Measurements from ENCODE around the gene HOXA9. TPM values are rescaled to one million over a fixed set of nuclear protein-coding genes. Genes with fewer than 3 reads are reported as not detected.

HOXA9 gene
- polyA plus RNA-seq, 3 donors: 0.55 to 1.9 (median 1.2) TPM

DNA sequence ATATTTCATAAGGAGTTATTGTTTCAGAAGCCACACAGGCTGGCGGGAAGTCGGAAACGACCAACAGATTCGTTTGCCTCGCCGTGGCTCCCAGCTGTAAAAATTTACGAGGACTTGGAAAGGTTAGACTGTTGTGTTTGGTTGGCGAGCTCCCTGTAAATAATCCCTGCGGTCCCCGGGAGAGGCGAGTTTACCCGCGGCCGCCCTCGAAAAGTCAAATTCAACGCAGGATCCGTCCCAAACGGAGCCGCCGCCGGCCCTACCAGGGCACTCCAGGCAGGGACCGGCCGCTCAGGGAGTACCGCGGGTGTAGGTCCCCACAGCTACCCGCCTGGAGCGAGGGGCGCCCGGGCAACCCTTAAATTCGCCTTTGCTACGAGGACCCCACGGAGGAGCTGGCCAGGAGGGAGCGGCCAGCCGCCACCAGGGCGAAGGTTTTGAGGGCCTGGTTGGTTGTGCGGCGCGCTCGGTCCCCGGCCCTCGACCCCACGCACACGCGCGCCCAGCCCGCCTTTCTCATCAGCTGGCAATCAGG, 726 bp upstream of the HOXA9 start:
- DNase-seq: no peak
- Histone ChIP-seq H3K4me1 (ENCODE audit: control insufficient read depth in 1 of 2, insufficient read depth in 2 of 2, low read length in 2 of 2) (peaks cover 68 to 88% of the 10 kb centered on the region in 2 donors), H3K4me3 (replicated peaks in 1 of 3; ENCODE audit: low read depth in 2 of 3, low read length in 3 of 3) (peak overlapping the region; percentile 2 to 74 (median 40)), H3K9me3 (replicated peaks in 1 of 2; ENCODE audit: control insufficient read depth in 1 of 2, insufficient read depth in 1 of 2, low read length in 2 of 2) (peaks cover 18 to 39% of the 10 kb centered on the region in 2 donors), H3K27ac (ENCODE audit: low read depth in 1 of 2, low read length in 2 of 2) (no peak overlapping the region), H3K36me3 (replicated peaks in 1 of 2; ENCODE audit: control insufficient read depth in 1 of 2, insufficient read depth in 2 of 2, low read length in 2 of 2) (no peaks in the 10 kb centered on the region), H4K20me1 (ENCODE audit: insufficient read depth, low read length) (peaks cover 9% of the 10 kb centered on the region), H3K27me3 (ENCODE audit: control insufficient read depth in 2 of 2, insufficient read depth in 2 of 2, low read length in 2 of 2) (peaks cover 59 to 96% of the 10 kb centered on the region in 2 donors), H3K9ac (ENCODE audit: insufficient read depth, low read length, poor library complexity, severe bottlenecking) (peak overlapping the region; percentile 33), H2AFZ (ENCODE audit: insufficient read depth, low read depth, low read length, poor library complexity, severe bottlenecking) (peak overlapping the region; percentile 79), H3K79me2 (ENCODE audit: insufficient read depth, low read length) (peaks cover 7% of the 10 kb centered on the region), H3K4me2 (replicated peaks; ENCODE audit: extremely low read depth, low read length, poor library complexity, severe bottlenecking) (peak overlapping the region; percentile 69)
- TF ChIP-seq, protein P1, sequence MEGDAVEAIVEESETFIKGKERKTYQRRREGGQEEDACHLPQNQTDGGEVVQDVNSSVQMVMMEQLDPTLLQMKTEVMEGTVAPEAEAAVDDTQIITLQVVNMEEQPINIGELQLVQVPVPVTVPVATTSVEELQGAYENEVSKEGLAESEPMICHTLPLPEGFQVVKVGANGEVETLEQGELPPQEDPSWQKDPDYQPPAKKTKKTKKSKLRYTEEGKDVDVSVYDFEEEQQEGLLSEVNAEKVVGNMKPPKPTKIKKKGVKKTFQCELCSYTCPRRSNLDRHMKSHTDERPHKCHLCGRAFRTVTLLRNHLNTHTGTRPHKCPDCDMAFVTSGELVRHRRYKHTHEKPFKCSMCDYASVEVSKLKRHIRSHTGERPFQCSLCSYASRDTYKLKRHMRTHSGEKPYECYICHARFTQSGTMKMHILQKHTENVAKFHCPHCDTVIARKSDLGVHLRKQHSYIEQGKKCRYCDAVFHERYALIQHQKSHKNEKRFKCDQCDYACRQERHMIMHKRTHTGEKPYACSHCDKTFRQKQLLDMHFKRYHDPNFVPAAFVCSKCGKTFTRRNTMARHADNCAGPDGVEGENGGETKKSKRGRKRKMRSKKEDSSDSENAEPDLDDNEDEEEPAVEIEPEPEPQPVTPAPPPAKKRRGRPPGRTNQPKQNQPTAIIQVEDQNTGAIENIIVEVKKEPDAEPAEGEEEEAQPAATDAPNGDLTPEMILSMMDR (IDR thresholded peaks at IDR 0.05): no peak
- peaks cover 5 to 57% (median 36%) of the 10 kb centered on the region in 7 donors for H3K9me3 Mint-ChIP-seq
- H3K27ac Mint-ChIP-seq: peak overlapping the region in 2 of 7 donors; percentile 68
- under 1% methylated on average over 46 of the region's 46 CpGs for WGBS (ENCODE audit: insufficient coverage)
- peaks cover 64% of the 10 kb centered on the region for H3K4me1 Mint-ChIP-seq
- intact Hi-C loops (cut with micrococcal nuclease): loop anchor here (5.0 to 10.0 kb wide), 3 partner anchors 36 to 1304 kb away; partner anchors contain the start of gene HOXA13 (in 1 of the 2)
- H3K36me3 Mint-ChIP-seq: peaks cover 23 to 43% of the 10 kb centered on the region in 2 donors
- H3K4me3 Mint-ChIP-seq: peak overlapping the region; percentile 65 to 95
- H3K27me3 Mint-ChIP-seq (ENCODE audit: low read depth in 3 of 3): peaks cover 85 to 91% (median 88%) of the 10 kb centered on the region in 3 donors

DNA sequence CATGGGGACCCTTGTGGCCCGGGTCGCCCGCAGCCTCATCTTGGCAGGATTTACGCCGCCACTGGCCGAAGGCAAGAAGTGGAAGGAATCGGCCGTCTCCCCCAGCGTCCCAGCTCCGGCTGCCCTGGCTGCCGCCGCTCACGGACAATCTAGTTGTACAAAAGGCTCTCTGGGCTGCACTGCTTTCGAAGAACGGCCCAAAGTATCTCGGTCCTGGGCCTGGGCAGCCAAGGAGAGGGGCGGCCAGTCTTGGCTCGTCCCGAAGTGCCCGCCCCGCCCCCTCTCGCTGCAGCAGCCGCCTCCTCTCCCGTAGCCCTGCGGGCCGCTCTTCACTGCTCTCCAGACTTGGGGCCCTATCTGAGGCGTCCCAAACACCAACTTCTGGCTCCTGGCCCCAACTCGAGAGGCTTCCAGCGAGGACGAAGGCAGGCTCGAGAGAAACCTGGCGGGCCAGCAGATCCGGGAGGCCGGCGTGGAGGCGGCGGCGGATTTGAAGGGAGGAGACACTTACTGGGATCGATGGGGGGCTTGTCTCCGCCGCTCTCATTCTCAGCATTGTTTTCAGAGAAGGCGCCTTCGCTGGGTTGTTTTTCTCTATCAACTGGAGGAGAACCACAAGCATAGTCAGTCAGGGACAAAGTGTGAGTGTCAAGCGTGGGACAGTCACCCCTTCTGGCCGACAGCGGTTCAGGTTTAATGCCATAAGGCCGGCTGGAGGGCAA, 809 bp downstream of the HOXA9 start:
- DNase-seq: peak in 1 of 3 donors; percentile 40
- H3K4me1 ChIP-seq (ENCODE audit: control insufficient read depth in 1 of 2, insufficient read depth in 2 of 2, low read length in 2 of 2): peaks cover 76 to 93% of the 10 kb centered on the region in 2 donors
- intact Hi-C loops (cut with micrococcal nuclease): loop anchor here (5.0 to 10.0 kb wide), 6 partner anchors 38 to 1302 kb away; partner anchors contain the start of gene HOXA13 (in 1 of the 2)
- H3K27me3 ChIP-seq (ENCODE audit: control insufficient read depth in 2 of 2, insufficient read depth in 2 of 2, low read length in 2 of 2): peaks cover 55 to 92% of the 10 kb centered on the region in 2 donors
- no peaks in the 10 kb centered on the region for H4K20me1 ChIP-seq (ENCODE audit: insufficient read depth, low read length)
- peak overlapping the region; percentile 32 for H3K9ac ChIP-seq (ENCODE audit: insufficient read depth, low read length, poor library complexity, severe bottlenecking)
- Mint-ChIP-seq H3K36me3 (peaks cover 23 to 40% of the 10 kb centered on the region in 2 donors), H3K4me3 (peak overlapping the region; percentile 72 to 92), H3K27me3 (ENCODE audit: low read depth in 3 of 3) (peaks cover 84 to 93% (median 84%) of the 10 kb centered on the region in 3 donors), H3K9me3 (peaks cover 5 to 52% (median 36%) of the 10 kb centered on the region in 7 donors), H3K27ac (no peak overlapping the region), H3K4me1 (peaks cover 68% of the 10 kb centered on the region)
- H3K4me2 ChIP-seq (replicated peaks; ENCODE audit: extremely low read depth, low read length, poor library complexity, severe bottlenecking): peak overlapping the region; percentile 69
- TF ChIP-seq, protein P1 (IDR thresholded peaks at IDR 0.05): peak; percentile 5
- H3K4me3 ChIP-seq (replicated peaks in 1 of 3; ENCODE audit: low read depth in 2 of 3, low read length in 3 of 3): peak overlapping the region; percentile 17 to 74 (median 40)
- peak overlapping the region; percentile 79 for H2AFZ ChIP-seq (ENCODE audit: insufficient read depth, low read depth, low read length, poor library complexity, severe bottlenecking)
- no peaks in the 10 kb centered on the region for H3K36me3 ChIP-seq (replicated peaks in 1 of 2; ENCODE audit: control insufficient read depth in 1 of 2, insufficient read depth in 2 of 2, low read length in 2 of 2)
- H3K27ac ChIP-seq (ENCODE audit: low read depth in 1 of 2, low read length in 2 of 2): no peak overlapping the region
- peaks cover 18 to 30% of the 10 kb centered on the region in 2 donors for H3K9me3 ChIP-seq (replicated peaks in 1 of 2; ENCODE audit: control insufficient read depth in 1 of 2, insufficient read depth in 1 of 2, low read length in 2 of 2)
- WGBS (ENCODE audit: insufficient coverage): under 1% methylated on average over 47 of the region's 47 CpGs
- peaks cover 7% of the 10 kb centered on the region for H3K79me2 ChIP-seq (ENCODE audit: insufficient read depth, low read length)

All from CD14-positive monocyte (primary cell).